Sigmoid colon (tissue), 4 donors: ENCODE data around the gene ACTL8.

Source experiments
- EP300 ChIP-seq, 4 donors: sonication (generic); formaldehyde crosslinking; IDR thresholded peaks; one replicate each; pipeline ENCODE4 v1.6.1; 2017; ENCODE audit warnings: antibody characterized with exemption in 4 of 4
- POLR2A ChIP-seq, 2 donors: fragments of 450-650 bp; IDR thresholded peaks; one replicate each; pipeline ENCODE4 v1.6.1; 2016; ENCODE audit warnings: antibody characterized with exemption in 2 of 2, mild to moderate bottlenecking in 2 of 2, moderate library complexity in 2 of 2
- POLR2AphosphoS5 ChIP-seq, 4 donors: sonication (generic); formaldehyde crosslinking; IDR thresholded peaks; one replicate each; pipeline ENCODE4 v1.6.1; 2017; ENCODE audit warnings: antibody characterized with exemption in 4 of 4
- TF ChIP-seq, protein P1 (sequence below), 4 experiments: fragments of 450-650 bp in 3 of 4; fragments of 200-600 bp in 1 of 4; IDR thresholded peaks; one replicate each; pipeline ENCODE4 v1.5.1; 2016 to 2019; ENCODE audit warnings: antibody characterized with exemption in 4 of 4, mild to moderate bottlenecking in 3 of 4, moderate library complexity in 2 of 4

DNA sequence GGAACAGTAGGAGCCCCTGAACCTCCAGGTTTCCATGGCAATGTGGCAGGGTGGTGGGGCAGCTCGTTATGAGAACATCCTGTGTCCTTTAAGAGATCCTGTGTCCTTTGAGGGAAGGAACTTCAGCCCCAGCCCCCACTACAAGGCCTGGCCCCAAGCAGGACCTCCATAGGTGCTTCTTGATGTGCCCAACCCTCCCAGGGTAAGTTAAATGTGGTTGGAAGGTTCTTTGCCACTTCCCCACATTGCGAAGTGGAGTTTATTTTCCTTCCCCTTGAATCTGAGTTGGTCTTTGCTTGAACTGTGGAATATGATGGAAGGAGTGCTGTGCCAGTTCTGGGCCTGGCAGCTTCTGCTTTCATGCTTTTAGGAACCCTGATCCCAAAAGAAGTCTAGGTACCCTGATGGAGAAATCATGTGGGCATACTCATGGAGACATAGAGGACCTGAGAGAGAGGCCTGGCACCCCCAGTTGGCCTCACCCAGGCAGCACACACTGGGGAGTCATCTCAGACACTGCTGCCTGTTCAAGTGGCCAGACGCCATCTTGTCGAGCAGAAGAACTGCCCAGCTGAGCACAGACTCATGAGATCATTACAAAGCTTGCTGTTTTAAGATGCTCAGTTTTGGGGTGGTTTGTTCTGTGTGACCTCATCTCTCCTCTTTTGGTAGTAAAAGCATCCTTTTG, 44.1 kb upstream of the ACTL8 start:
- TF ChIP-seq, protein P1, sequence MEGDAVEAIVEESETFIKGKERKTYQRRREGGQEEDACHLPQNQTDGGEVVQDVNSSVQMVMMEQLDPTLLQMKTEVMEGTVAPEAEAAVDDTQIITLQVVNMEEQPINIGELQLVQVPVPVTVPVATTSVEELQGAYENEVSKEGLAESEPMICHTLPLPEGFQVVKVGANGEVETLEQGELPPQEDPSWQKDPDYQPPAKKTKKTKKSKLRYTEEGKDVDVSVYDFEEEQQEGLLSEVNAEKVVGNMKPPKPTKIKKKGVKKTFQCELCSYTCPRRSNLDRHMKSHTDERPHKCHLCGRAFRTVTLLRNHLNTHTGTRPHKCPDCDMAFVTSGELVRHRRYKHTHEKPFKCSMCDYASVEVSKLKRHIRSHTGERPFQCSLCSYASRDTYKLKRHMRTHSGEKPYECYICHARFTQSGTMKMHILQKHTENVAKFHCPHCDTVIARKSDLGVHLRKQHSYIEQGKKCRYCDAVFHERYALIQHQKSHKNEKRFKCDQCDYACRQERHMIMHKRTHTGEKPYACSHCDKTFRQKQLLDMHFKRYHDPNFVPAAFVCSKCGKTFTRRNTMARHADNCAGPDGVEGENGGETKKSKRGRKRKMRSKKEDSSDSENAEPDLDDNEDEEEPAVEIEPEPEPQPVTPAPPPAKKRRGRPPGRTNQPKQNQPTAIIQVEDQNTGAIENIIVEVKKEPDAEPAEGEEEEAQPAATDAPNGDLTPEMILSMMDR (IDR thresholded peaks at IDR 0.05): no peak
- TF ChIP-seq POLR2AphosphoS5 (IDR thresholded peaks at IDR 0.05) (no peak), POLR2A (IDR thresholded peaks at IDR 0.05) (no peak), EP300 (IDR thresholded peaks at IDR 0.05) (no peak)
